GM11168 (cell line): ENCODE results near the gene CDK5RAP3.

Experiments used
- in situ Hi-C: fragments of 300-500 bp; cut with MboI; formaldehyde crosslinking; loops from one replicate; pipeline ENCODE4 v1.12.0; 2022; ENCODE audit warnings: low sequenced_read_pairs; ENCODE audit not compliant: unreplicated experiment

The CDK5RAP3 gene

DNA sequence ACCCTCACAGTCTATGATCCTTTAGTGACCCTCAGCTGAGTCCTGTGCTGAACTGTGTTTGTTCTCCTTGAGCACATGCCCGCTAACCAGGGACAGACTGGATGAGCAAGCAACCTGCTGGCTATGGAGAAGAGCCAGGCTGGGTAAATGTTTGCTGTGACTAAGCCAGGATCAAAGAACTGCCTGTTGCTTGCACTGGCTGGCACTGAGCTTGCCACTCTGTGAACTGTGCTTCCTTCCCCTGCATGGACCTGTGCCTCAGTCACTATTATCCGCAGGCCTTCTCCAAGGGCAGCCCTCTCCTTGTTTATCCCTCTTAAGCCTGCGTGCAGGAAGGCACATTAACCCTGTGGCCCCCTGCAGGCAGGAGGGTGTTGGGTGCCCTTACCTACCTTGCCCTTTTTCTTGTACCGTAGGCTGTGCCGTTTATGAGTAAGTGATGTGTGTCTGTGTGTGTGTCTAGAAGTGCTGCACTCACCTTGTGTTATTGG lies 22.2 kb upstream of the CDK5RAP3 start:
- in situ Hi-C loops: no loop called here

DNA sequence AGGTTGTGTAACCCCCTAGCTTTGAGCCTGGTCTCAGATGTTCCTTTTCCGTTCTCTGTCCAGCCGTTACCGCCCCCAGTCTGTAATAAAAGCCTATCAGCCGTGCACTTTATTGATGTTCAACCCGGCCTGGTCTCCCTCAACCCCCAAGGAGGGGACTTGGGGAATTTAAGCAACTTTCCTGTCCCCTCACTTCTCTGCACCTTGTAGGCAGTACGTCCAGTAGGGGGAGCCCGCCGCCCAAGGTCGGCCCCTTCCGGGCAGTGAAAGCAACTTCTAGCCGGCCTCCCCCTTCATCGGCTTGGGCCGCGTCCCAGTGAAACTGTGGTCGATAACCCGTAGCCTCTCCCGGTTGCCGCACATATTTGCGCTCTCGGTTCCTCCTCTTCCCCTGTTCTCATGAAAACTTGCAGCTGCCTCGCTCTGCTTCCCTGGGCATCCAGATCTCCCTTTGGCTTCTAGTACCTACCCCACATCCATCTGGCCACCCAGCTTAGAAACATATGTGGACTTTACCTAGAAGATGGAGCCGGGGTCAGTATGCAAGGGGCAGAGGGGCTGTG lies 21.6 kb upstream of the CDK5RAP3 start:
- in situ Hi-C loops: no loop called here

DNA sequence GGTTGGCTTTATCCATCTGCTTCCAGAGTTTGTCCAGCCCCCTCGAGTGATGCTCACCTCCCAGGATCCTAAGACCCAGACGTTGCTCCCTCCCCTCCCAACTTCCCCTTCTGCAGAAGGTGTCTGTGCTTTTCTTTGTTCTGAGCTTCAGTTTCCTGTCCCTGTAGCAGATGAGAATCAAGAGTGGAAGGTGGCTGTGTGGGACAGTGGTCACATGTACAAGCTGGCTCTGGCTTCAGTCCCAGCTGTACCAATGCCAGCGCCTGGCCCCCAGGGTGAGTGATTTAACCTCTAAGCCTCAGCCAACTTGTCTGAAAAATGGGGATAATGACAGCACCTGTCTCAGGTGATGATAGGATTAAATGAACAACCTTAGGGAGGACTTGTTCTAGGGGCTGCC lies 21.0 kb upstream of the CDK5RAP3 start:
- in situ Hi-C loops: no loop called here

DNA sequence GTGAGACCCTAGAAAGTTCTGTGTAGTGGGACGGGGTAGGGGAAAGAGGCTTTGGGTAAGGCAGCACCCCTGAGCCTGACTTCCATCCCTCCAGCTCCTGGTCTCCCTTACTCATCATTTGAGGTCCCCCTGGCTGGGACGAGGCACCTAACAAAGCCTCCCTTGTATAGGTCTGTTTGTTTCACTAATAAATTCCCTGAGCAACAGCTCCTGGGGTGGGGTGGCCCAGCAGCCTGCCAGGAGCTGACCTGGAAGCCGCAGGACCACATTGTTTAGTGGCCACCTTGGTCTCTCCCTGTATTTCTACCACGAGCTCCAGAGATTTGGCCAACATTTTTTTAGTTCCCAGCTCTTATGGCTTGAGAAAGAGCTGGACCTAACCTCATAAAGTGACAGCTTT lies 20.5 kb upstream of the CDK5RAP3 start:
- in situ Hi-C loops: no loop called here

DNA sequence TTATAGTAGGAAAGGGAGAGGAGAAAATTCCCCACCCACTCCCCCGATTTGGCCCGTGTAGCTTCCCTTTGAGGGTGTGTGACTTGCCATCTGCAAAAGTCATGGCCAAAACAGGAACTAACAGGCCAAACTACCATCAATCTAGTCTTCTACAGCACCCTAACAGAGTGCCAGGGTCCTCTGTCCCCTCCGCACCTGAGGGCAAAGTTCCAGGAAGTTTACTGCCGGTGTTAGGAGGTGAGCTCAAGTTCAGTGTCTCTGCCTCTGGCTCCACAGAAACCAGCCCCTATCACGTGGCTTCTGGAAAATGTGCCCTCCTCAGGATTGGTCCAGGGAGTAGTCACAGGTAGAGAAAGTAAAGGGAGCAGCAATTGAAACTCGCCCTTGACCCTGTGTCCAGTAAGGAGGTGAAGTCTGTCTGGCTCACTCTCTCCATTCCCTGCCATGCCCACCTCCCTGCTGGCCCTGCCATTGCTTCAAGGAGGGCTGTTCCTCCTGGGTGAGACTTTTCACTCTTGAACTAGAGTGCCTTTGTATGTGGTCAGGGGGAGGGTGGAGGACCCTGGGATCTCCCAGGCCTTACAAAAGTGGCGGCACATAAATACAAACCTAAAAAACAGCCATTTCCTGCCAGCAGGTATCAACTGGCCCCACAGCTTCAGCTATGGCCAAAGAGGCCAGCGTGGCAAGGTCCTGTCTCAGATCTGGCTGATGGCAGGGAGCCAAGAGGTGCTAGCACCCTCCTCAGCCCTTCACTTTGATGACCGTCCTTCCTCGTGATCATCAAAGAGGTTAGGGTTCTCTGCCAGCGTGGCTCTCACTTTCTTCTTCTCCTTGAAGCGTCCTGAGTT lies 18.5 kb upstream of the CDK5RAP3 start:
- in situ Hi-C loops: no loop called here

DNA sequence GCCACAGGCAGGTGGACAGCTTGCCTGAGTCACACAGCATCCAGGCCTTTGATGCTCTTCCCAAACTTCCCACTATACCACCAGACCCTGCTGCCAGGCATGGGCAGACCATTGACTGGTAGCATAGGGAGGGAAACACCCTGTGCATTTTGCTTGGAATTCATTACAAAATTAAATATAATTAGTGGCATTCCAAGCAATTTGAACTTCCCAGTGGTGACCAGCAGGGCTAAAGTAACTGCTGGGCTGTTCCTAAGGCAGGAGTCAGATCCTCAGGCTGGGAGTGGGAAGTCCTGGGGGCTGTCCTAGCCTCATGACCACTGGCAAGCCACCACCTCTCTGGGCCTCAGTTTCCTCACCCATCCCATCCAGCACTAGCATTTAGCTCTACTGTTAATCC lies 17.0 kb upstream of the CDK5RAP3 start:
- in situ Hi-C loops: no loop called here

DNA sequence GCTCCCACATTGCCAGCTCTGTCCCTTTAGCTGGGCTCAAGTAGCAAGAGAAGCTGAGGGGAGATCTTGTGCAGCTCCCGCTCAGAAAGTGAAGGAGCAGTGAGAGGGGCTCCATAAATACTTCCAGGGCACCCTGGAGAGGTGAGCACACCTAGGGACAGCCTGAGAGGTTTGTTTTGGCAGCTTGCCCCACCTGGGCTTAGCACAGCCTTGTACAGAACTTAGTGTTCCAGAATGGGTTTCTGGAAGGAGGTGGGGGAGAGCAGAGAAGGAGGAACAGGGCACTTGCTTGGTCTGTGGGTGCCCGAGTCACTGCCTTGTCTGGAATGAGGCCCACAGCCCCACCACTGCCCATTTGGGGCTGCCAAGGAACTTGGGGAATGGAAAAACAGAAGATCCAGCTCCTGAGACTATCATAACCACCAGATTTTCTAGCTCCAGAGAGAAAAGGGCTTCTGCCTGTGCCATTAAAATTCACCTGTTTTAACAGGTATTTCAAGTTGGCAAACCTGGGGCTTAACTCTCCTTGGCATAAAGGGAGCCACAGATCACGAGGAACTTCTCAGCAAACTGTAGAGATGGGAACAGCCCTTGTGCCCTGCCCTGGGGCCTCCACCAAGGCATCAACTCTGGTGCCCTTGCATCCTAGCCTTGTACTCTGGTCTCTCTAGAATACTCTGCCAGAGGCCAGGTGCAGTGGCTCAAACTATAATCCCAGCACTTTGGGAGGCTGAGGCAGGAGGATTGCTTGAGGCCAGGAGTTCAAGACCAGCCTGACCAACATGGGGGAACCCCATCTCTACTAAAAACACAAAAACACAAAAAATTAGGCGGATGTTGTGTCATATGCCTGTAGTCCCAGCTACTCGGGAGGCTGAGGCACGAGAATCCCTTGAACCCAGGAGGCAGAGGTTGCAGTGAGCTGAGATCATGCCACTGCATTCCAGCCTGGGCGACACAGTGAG lies 15.1 kb upstream of the CDK5RAP3 start:
- in situ Hi-C loops: no loop called here

DNA sequence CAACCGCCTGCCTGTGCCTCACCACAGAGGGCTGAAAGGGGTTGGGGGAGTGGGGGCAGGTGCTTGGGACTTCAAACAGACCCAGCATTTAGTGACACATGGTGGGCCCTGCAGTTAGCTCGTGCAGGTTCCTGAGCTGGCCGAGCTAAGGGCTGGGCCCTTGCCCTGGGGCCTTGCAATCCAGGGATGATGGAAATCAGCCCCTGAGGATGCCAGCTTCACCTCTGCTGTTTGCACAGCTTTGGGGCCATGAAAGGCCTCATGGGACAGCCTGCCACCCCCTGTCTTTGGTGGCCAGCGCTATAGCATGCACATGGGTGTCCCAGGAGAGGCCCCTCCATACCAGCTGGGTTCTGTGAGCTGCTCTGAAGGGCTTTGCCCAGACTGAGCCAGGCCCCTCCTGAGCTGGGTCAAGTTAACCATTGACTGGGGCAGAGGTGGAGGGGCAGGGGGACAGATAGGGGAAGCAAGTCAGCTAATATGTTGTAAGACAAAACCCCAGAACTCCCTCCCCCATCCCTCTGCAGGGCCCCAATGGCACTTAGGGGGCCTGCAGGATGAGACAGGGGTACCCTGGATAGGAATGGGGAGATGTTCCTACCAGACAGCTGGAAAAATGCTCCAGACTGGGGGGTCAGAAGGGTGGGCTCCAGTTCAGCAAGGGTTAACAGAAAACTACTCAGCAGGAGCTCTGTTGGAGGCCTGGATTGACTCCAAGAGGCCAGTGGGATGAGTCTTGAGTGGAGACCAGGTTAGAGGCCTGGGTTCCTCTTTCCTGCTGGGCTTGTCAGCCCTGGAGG lies 13.9 kb upstream of the CDK5RAP3 start:
- in situ Hi-C loops: no loop called here

DNA sequence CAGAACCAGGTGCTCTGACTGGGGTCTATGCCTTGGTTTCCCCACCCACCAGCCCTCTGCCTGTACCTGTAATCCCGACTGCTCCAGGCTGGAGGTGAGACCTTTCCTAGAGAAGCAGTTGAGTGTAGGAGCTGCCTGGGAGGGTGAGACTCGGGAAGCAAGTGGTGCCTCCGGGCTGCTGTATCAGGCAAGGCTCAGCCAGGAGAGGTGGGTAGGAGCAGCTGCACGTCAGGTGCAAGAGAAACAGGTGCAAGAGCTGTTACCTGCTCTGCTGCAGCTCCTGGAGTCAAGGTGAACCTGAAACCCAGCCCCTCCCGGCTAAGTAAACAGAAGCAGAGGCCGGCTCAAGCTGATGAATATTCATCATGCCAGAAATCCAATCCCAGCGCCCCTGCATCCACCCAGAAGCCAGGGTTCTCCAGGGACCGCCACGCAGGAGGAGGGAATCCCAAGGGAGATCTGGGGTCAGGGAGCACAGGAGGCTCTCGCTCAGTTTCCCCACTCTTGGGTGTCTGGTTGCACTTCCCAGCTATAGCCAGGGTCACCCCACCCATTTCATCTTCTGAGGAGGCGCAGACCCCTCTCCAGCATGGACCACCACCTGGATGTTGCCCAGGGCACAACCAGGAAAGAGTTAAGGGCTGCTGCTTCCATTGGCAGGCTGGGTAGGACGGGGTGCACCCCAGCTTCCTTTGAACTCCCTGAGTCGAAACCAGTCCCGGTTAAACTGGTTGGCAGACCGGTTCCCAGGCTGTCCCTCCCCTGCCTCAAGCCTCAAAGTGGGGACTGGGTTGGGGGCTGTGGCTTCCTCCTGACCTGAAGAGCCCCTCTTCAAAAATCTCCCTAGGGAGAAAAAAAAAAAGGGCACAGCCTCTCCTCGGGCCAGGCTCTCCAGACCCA lies 13.1 kb upstream of the CDK5RAP3 start, which contains the start of gene PRR15L:
TSS of gene PRR15L (minus strand) at position 293 of the 900 bp plus-strand sequence. CDS start 4,649 bp downstream, outside the sequence.
- in situ Hi-C loops: no loop called here

DNA sequence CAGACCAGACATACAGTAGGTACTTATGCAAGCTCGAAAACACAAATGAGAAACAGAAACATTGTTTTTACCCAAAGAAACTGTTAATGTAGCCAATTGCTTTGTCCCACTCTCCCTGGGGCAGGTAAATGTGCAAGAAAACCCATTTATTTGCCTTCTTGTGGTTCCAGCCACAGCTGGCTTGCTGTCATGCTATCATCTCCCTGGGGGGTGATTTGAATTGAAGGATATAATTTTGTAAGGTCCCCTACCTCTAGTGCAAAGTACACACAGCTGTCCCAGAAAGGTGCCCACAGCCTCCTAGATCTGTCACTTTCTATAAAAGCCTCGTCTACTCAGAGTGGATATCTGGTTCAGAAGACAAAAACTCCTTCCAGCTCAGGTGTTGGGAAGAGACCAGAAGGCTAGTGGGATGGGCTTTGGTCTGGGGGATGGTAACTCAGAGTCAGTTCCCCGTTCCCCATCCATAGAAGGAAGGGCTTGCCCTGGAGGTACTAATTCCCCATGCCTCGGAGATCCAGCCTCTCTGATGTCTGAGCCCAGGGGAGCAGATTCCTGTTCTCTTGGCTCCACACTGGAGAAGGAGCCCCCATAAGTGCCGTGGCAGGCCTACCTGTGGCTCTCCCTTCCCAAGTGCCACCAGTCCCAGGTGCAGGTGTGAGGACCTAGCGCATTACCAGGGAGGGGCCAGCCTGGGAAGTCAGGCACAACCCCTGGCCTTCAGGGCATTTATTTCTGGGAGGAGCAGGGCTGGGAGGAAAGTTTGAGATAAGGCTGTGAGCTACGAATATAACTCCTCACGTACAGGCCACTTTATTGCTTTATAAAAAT lies 10.9 kb upstream of the CDK5RAP3 start:
- in situ Hi-C loops: no loop called here

DNA sequence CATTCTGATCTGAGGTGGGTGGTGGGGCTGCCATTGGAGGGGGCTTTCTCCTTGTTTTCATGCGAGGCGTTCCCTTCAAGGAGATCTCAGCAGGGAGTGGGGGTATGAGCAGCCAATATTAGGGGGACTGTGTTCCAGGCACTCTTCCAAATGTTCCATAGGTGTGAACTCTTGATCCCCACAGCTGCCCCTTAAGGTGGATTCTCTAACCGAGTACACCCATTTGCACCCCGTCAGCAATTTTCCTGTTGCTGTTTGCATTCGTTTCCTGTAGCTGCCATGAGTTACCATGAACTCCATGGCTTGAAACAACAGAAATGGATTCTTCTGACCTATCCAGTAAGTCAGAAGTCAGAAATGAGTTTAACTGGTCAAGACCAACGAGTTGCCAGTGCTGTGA lies 9.5 kb upstream of the CDK5RAP3 start:
- in situ Hi-C loops: no loop called here

DNA sequence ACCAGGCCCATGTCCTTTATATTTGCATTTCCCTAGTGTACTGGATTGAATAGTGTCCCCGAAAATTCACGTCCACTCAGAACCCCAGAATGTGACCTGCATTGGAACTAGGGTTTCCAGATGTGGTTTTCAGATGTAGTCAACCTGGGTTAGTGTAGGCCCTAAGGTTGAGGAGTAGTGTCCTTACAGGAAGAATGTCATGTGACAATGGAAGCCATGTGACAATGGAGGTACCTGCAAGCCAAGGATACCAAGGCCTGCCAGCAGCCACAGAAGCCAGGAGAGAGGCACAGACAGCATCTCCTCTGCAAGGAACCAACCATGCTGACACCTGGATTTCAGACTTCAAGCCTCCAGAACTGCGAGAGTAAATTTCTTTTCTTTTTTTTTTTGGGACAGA lies 8.0 kb upstream of the CDK5RAP3 start:
- in situ Hi-C loops: no loop called here

DNA sequence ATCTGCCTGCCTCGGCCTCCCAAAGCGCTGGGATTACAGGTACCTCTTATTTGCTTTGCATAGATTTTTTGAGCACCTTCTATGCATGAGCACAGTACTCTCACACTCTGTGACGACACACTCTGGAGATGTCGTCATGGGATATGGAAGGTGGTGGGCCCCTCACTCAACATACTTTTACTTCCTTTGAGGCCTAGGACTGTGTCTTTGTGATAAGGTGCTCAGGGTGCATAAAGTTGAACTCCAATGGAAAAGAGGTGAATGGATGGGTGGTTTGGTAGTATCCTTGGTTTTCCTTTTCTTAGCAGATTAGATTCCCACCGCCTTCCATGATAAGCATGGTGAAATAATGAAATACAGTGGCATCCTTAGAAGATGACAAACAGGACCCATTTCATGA lies 6.1 kb upstream of the CDK5RAP3 start:
- in situ Hi-C loops: no loop called here

DNA sequence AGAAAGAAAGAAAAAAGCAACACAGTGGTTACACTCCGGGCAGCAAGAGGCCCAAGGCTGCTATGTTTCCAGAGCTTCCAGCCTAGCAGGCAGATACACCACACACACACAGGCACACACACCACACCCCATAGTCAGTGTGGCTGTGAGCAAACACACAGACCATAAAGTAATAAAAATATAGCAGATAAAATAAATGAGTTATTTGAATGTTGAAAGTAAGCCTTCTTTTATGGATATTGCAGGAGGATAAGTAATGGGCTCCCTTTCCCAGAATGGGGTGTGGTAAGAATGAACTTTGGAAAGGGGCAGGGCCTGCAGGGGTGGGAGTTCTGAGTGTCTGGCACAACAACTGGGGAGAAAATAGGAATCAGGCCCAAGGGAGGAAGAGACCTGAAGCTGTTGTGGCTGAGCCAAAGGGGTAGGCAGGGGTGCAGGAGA lies 4.8 kb upstream of the CDK5RAP3 start:
- in situ Hi-C loops: no loop called here

DNA sequence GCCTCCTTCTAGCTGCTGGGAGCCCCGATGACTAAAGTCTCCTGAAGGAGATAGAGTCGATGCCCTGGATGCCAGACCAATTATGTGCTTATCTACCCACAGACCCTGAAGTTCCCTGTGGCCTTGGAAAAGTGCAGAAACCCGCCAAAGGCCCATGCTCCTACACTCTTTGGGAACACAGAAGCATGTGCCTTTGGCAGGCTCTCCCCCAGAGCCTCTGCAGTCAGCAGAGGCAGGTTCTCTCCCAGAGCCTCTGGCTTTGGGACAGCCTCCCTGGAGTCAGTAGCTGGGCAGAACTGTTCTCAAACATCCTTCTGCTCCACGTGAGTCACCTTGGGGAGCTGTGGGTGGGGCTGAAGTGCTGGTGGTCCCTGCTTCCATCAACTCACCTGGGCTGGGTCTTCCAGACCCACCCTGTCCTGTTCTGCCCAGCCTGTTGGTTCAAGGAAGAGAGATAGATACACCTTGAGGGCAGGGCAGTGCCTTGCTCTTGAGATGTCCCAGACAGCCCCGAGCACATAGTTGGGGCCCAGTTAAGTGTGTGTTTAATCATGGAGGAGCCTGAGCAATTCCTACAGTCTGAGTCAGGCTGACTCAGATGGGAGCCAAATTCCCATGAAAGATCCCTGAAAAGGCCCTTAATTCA lies 3.2 kb upstream of the CDK5RAP3 start:
- in situ Hi-C loops: no loop called here

DNA sequence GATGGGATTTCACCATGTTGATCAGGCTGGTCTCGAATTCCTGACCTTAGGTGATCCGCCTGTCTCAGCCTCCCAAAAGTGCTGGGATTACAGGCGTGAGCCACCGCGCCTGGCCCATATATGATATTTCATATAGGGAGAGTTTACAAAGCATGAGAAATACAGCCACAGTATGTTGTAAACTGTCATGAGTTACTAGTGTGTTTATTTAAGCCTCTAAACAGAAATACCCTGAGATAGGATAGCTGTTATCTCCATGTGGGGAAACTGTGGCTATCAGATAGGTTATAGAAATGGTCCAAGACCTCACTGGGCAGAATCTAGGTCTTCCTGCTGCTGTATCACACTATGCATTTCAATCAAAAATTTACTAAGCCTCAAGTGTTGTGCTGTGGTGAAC lies 2.1 kb upstream of the CDK5RAP3 start:
- in situ Hi-C loops: no loop called here

DNA sequence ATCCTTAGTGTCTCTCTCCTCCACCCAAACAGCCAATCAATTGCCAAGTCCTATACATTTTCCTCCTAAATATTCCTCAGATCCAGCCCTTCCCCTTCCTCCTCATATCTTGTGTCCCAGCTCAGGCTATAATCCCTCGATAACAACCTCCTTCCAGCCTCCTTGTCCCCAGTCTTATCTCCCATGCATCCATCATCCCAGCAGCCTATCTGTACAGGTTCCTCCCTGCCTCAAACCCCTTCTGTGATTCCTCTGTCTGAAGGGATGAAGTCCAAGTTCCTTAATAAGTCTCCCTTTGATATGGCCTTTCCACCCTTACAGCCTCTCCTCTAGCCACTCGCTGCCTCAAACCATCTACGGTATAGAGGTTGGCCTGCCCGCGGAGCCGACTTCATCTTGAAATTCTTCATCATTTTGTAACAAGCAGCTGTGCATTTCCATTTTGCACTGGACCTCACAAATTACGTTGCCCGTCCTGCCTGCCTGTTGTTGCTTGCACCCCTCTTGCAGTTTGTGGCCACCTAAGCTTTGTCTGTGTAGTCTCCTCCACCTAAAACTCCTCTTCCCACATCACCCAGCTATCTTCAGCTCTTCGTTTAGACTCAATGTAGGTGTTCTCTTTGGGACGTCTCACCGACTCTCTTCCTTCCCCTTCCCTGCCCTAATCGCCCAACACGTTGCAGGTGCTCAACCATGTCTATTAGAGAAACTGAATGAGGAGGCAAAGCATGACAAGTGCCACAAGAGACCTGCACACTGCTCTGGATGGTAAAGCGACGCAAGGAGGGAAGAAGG lies 786 bp upstream of the CDK5RAP3 start:
- in situ Hi-C loops: no loop called here
